Measurements from ENCODE around the gene COPG2.

The COPG2 gene

DNA sequence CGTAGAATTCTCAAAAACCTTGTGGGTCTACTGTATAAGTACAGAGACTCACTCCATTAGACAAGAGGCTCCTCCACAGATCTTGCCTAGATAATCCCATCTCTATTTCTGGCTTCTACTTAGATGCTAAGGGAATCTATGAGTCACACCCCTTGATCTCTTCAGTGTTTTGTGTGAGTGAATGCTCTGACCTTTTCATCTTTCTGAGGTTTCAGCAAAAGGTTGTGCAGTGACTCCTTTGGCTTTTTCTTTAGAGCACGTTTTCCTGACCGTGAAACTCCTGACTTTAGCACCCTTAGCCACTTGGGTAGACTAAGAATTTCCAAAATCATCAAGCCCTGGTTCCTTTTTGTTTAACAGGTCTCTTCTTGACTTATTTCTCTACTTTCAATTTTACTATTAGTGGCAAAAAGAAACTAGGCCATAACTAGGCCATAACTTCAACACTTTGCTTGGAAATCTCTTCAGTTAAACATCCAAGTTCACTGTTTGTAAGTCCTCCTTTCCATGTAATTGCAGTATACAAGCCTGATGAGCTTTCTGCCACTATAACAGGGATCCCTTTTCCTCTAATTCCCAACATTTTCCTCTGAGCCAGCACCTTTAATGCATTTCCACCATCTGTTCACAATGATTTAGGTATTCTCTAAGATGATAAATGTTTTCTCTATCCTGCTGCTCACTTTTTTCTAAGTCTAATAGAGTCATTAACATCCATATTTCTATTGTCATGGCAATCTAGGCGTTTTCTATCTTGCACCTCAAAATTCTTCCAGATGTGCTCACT, 19.4 kb downstream of the COPG2 start:
- TF ChIP-seq, protein P1, sequence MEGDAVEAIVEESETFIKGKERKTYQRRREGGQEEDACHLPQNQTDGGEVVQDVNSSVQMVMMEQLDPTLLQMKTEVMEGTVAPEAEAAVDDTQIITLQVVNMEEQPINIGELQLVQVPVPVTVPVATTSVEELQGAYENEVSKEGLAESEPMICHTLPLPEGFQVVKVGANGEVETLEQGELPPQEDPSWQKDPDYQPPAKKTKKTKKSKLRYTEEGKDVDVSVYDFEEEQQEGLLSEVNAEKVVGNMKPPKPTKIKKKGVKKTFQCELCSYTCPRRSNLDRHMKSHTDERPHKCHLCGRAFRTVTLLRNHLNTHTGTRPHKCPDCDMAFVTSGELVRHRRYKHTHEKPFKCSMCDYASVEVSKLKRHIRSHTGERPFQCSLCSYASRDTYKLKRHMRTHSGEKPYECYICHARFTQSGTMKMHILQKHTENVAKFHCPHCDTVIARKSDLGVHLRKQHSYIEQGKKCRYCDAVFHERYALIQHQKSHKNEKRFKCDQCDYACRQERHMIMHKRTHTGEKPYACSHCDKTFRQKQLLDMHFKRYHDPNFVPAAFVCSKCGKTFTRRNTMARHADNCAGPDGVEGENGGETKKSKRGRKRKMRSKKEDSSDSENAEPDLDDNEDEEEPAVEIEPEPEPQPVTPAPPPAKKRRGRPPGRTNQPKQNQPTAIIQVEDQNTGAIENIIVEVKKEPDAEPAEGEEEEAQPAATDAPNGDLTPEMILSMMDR (IDR thresholded peaks at IDR 0.05; ENCODE audit: low read depth, low read length), result no peak
- no peak overlapping the region for H3K4me3 ChIP-seq (ENCODE audit: low read depth, low read length)

DNA sequence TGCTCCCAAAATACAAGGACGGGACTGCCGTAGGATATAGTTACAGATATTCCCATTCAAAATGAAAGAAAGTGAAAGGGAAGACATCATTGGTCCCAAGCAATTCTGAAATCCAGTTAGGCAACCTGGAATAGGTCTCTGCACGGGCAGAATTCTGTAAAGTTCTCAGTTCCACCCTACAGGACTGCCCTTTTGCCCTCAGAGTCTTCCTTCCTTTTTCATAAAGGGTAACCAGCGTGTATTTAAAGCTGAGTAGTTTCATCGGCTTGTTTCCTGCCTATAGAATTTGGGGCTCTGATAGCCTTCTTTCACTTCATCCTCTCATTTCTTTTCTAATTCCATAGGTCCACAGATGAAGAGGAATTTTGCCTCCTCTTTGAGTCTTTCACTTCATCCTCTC, 20.0 kb downstream of the COPG2 start:
- H3K4me3 ChIP-seq (ENCODE audit: low read depth, low read length), result no peak overlapping the region
- TF ChIP-seq, protein P1 (IDR thresholded peaks at IDR 0.05; ENCODE audit: low read depth, low read length), result no peak

DNA sequence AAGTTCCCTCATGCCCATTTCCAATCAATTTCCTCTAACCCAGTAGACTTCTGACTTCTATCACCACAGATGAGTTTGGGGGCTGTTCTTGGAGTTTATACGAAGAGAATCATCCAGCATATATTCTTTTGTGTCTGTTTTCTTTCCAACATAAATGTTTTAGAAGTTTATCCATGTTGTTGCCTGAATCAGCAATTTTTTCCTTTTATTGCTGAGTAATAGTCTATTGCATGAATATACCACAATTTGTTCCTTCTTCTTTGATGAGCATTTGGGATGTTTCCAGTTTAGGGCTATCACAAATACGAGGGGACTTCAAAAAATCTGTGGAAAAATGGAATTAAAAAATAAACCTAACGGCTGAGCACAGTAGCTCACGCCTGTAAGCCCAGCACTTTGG, 26.2 kb downstream of the COPG2 start:
- TF ChIP-seq, protein P1 (IDR thresholded peaks at IDR 0.05; ENCODE audit: low read depth, low read length), result no peak
- no peak overlapping the region for H3K4me3 ChIP-seq (ENCODE audit: low read depth, low read length)

DNA sequence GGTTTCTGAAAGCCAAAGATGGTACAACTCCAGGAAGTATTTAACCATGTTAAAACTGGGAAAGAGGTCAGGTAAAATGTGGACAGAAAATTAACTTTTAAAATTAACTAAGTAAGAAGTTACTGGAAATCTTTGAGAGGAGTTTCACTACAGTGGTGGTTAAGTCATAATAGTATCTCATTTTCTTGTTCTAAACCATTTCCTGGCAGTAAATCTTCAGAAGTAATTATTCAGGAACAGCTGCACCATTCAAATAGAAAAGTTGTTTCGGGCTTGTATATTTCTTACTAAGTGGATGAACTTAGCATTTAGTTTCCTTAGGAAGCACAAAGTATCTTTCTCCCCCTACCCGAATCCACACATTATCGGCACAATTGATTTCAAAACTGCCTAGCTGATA, 27.1 kb downstream of the COPG2 start:
- TF ChIP-seq, protein P1 (IDR thresholded peaks at IDR 0.05; ENCODE audit: low read depth, low read length), result no peak
- no peak overlapping the region for H3K4me3 ChIP-seq (ENCODE audit: low read depth, low read length)

DNA sequence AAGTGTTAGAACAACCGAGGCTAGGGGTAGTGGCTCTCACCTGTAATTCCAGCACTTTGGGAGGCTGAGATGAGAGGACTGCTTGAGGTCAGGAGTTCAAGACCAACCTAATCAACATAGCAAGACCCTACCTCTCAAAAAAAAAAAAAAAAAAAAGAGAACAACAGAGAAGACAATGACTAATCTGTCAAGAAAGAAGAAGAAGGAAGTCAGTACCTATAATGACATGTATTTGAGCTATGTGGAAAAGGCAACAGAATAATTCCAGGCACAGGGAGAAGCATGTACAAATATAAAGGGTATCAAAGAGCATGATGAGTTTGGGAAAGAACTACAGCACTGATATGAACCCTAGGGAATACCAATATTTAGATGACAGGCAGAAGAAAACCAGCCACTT, 27.5 kb downstream of the COPG2 start:
- no peak overlapping the region for H3K4me3 ChIP-seq (ENCODE audit: low read depth, low read length)
- TF ChIP-seq, protein P1 (IDR thresholded peaks at IDR 0.05; ENCODE audit: low read depth, low read length), result no peak

DNA sequence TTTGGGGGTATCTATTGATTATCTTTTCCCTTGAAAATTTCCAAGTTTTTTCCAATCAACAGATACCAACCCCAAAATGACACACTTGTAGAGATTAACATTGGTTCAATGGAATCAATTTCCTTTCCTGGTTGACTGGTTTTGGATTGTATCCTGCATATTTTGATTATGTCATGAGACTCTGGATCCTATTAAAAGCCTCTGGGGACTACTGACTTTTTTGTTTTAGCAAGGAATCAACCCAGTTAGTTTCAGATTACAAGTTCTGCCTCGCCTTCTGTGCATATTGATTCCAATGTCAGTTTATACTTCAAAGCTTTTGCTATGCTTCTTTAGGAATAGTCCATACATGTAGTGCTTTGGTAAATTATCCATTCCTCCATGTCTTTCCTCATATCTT, 29.2 kb downstream of the COPG2 start:
- TF ChIP-seq, protein P1 (IDR thresholded peaks at IDR 0.05; ENCODE audit: low read depth, low read length), result no peak
- H3K4me3 ChIP-seq (ENCODE audit: low read depth, low read length), result no peak overlapping the region

DNA sequence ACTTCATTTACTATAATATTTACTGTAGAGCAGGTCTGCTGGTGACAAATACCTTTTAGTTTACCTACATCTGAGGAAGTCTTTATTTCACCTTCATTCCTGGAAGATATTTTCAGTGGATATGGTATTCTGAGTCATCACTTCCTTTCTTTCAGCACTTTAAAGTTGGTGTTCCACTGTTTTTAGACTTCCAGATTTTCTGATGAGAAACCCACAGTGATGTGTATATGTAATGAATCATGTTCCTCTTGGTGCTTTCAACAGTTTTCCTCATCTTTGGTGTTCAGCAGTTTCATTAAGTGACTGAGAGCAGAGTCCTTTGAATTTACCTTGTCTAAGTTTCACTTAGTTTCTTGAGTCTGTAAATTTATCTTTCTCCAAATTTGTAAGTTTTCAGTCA, 36.4 kb downstream of the COPG2 start:
- no peak overlapping the region for H3K4me3 ChIP-seq (ENCODE audit: low read depth, low read length)
- TF ChIP-seq, protein P1 (IDR thresholded peaks at IDR 0.05; ENCODE audit: low read depth, low read length), result no peak

All from WI38 (cell line).